ENCODE results near the gene EIF1AY.
"Not testable (repeated sequence)": the region's sequence is repeated elsewhere in the genome, so short reads cannot be mapped to it uniquely, and the experiment has no call there.

DNA sequence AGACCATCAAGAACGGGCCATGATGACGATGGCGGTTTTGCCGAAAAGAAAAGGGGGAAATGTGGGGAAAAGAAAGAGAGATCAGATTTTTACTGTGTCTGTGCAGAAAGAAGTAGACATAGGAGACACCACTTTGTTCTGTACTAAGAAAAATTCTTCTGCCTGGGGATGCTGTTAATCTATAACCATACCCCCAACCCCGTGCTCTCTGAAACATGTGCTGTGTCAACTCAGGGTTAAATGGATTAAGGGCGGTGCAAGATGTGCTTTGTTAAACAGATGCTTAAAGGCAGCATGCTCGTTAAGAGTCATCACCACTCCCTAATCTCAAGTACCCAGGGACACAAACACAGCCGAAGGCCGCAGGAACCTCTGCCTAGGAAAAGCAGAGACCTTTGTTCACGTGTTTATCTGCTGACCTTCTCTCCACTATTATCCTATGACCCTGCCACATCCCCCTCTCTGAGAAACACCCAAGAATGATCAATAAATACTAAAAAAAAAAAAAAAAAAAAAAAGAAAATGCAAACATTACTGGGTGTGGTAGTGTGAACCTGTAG, 22.7 kb upstream of the EIF1AY start:
- not testable (repeated sequence) for TF ChIP-seq POLR2A (IDR thresholded peaks at IDR 0.05)
- TF ChIP-seq, protein P1, sequence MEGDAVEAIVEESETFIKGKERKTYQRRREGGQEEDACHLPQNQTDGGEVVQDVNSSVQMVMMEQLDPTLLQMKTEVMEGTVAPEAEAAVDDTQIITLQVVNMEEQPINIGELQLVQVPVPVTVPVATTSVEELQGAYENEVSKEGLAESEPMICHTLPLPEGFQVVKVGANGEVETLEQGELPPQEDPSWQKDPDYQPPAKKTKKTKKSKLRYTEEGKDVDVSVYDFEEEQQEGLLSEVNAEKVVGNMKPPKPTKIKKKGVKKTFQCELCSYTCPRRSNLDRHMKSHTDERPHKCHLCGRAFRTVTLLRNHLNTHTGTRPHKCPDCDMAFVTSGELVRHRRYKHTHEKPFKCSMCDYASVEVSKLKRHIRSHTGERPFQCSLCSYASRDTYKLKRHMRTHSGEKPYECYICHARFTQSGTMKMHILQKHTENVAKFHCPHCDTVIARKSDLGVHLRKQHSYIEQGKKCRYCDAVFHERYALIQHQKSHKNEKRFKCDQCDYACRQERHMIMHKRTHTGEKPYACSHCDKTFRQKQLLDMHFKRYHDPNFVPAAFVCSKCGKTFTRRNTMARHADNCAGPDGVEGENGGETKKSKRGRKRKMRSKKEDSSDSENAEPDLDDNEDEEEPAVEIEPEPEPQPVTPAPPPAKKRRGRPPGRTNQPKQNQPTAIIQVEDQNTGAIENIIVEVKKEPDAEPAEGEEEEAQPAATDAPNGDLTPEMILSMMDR (IDR thresholded peaks at IDR 0.05): not testable (repeated sequence)

Measured in adrenal gland (tissue), 5 donors.